MV-4-11 (cell line): ENCODE results near the gene ZNF383.
A peak's percentile ranks its signal among the peaks of the same experiment; 100 is the strongest.
"Not testable (repeated sequence)": the region's sequence is repeated elsewhere in the genome, so short reads cannot be mapped to it uniquely, and the experiment has no call there.

Experiments used
- DNase-seq: peaks from one replicate; lab custom pipeline; 2025; lab: John Stamatoyannopoulos, UW

ZNF383 gene

GRCh38 chr19:37217775-37218591 is at the start of gene ZNF383:
Gene ZNF383, plus strand, starts transcription at chr19:37218214. Its CDS starts 12,240 bp downstream, at chr19:37230454.
- DNase-seq, result peak; percentile 95

DNA sequence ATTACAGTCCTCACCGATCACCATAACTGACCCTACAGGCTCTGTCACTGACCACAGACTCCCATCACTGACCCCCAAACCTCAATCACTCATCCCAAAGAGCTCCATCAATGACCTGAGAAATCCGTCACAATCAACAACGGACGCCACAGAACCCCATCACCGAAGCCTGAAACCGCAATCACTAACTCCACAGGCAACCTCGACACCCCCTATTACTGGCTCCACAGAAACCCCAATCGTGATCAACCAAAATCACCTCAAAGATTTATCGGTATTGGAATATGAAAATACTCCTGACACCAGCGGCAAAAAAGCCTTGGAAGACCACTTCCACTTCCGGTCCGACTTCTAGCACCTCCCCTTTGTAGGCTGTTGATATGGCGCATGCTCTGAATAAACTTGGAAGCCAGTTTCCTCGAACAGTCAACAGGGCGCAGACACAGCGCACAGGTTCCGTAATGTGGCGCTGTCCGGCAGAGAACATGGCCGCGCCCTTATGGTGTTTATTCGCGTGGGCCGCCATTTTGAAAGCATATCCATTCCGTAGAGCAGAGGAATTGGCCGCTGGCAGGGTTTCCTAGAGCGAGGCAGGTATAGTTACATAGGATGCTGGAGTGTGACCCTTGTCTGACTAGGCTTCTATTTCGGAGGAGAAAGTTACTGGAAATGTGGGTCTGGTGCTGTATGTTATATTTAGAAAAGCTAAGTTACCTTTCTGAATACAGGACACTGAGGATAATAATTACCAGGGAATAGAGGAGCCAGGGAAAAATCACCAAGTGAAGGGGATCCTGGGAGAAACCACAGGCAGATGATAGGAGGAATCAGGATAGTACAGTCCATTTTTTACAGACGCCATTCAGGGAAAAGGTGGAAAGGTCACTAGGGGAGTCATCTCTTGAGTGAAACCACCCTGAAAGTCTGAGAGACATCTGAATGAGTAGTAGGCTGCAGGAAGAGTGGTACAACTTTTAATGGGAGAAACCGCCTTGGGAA is 45.3 kb upstream of the ZNF383 start, which contains the start of gene ZNF585A:
TSS of gene ZNF585A (minus strand) at position 328 of the 999 bp plus-strand sequence. CDS start 2,785 bp downstream, outside the sequence.
- DNase-seq, result peak; percentile 99

GRCh38 chr19:37186071-37186470 is 31.9 kb upstream of the ZNF383 start:
- DNase-seq, result not testable (repeated sequence)

DNA sequence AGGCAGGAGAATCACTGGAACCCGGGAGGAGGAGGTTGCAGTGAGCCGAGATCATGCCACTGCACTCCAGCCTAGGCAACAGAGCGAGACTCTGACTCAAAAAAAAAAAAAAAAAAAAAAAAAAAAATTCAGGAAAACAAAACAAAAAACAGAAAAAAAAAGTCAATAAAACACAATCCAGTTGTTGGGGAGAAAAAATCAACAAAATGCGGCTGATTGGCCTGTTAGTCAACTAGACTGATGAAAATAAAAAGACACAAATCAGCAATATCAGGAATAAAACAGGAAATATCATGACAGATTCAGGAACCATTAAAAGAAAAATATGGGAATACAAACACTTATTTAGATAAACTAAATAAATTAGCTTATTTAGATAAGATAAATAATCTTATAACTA is 22.8 kb upstream of the ZNF383 start:
- DNase-seq, result not testable (repeated sequence)

DNA sequence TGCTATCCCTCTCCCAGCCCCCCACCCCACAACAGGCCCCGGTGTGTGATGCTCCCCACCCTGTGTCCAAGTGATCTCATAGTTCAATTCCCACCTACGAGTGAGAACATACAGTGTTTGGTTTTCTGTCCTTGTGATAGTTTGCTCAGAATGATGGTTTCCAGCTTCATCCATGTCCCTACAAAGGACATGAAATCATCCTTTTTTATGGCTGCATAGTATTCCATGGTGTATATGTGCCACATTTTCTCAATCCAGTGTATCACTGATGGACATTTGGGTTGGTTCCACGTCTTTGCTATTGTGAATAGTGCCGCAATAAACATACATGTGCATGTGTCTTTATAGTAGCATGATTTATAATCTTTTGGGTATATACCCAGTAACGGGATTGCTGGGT is 20.9 kb upstream of the ZNF383 start:
- not testable (repeated sequence) for DNase-seq

DNA sequence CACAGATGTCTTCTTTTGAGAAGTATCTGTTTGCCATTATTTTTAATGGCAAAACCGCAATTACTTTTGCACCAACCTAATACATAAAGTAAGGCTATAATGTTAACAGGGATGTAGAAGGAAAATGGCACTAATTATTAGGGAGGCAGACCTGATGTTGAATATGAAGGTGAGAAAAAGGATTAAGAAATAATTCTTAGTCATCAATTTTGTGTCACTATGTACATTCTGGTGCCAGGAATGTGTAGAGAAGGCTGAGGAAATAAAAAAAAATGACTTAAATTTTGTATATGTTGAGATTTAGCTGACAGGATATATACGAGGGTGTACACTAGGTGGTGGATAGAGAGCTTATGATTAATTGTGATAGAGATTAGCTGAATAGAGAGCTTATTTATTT is 20.2 kb upstream of the ZNF383 start:
- no peak for DNase-seq

- DNase-seq, result no peak
These were observed 587 bp upstream of the ZNF383 start for GRCh38 chr19:37217480-37217774.

GRCh38 chr19:37218592-37218935 is 550 bp downstream of the ZNF383 start:
- DNase-seq, result no peak

DNA sequence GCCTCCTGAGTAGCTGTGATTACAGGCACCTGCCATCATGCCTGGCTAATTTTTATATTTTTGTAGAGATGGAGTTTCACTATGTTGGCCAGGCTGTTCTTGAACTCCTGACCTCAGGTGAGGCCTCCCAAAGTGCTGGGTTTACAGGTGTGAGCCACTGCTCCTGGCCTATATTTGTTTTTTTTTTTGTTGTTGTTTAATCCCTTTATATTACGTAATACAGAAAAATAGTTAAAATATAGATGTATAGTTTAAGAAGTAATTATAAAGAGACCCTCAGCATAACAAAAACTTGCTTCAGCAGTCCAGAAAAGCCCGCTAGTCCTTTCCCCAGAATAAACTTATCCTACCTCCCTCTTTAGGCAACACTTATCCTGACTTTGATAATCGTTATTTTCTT is 2.4 kb downstream of the ZNF383 start:
- DNase-seq, result no peak

DNA sequence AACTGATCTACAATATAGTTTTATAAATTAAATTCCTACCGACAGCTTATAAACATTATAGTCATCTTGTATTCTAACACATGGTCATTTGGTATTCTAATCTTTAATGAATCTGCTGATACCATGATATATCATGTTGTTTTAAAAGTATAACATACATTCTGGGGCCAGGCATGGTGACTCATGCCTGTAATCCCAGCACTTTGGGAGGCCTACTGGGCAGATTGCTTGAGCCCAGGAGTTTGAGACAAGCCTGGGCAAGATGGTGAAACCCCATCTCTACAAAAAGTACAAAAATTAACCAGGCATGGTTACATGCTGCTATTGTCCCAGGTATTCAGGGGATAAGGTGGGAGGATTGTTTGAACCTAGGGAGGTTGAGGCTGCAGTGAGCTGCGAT is 3.1 kb downstream of the ZNF383 start:
- DNase-seq, result no peak

DNA sequence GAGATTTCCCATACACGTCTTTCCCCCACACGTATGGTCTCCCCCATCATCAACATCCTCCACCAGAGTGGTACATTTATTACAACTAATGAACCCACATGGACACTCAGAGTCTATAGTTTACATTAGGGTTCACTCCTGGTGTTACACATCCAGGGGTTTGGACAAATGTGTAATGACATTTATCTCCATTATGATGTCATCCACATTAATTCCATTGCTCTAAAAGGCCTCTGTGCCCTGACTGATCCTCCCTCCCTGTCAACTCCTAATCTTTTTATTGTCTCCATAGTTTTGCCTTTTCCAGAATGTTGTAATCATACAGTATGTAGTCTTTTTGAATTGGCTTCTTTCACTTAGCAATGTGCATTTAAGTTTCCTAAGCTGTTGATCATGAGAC is 8.2 kb downstream of the ZNF383 start:
- no peak for DNase-seq

- DNase-seq, result no peak
These were observed 10.0 kb downstream of the ZNF383 start for GRCh38 chr19:37227996-37228395.

DNA sequence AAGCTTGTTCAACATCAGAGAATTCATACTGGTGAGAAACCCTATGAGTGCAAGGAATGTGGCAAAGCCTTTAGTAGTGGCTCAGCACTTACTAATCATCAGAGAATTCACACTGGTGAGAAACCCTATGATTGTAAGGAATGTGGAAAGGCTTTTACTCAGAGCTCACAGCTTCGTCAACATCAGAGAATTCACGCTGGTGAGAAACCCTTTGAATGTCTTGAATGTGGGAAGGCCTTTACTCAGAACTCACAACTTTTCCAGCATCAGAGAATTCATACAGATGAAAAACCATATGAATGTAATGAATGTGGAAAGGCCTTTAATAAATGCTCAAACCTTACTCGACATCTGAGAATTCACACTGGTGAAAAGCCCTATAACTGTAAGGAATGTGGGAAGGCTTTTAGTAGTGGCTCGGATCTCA is 25.2 kb downstream of the ZNF383 start:
- DNase-seq, result no peak

DNA sequence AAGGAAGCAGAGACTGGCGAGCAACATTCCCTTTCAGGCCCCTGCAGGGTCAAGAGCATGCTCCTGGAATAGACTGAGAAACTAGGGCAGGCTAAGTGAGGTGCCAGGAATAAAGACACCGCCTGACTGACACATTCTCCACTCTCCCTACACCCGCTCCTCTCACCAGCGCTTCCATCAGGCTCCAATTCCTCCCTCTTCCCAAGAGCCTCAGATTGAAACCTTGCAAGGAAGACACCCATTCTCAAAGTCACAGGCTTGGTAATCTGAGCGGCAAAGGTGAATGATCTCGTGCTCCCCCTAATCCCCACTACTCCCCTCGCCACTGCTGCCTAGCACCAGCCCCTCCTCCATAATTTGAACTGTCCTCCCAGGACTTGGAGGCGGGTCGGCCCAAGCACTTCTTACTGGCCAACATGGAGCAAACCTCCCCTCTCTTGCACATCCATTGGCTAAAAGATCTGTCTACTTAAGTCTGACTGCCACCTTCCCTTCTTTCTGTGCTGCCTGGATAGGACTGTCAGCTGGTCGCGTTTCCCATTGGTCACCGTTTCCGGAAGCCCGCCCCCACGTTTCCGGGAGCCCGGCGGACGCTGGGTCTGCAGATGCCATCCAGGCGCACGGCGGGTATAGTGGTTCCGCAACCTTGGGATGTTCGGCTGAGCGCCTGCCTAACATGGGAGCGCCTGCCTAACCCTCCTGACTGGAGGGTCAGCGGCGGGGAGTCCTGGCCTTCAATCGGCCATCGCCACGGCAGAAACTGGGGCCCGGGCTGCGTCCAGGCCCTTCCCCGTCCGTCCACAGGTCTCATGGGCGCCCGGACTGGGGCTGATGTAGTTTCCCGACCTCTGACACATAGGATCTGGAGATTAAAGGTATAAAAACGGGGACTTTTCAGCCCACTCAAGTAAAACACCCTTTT is 33.6 kb downstream of the ZNF383 start:
- no peak for DNase-seq

GRCh38 chr19:37263028-37263427 is 45.0 kb downstream of the ZNF383 start:
- DNase-seq, result not testable (repeated sequence)

DNA sequence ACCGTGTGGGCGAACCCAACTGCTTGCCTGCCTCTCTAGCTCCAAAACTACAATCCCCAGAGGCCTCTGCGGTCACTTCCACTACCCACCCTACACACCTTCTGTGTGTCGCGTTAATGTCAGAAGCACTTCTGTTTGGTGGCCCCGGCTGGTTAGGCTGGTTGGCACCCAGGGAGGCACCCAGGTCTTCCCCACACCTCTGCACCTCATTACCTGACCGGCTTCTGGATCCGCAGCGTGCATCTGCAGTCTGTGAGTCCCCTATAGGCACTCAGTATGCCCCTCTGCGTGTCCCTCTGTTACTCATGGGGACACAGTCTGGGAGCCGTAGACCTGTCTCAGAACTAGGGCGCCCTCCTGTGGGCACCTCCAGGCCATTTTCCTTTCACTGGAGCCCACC is 49.0 kb downstream of the ZNF383 start:
- DNase-seq, result not testable (repeated sequence)

DNA sequence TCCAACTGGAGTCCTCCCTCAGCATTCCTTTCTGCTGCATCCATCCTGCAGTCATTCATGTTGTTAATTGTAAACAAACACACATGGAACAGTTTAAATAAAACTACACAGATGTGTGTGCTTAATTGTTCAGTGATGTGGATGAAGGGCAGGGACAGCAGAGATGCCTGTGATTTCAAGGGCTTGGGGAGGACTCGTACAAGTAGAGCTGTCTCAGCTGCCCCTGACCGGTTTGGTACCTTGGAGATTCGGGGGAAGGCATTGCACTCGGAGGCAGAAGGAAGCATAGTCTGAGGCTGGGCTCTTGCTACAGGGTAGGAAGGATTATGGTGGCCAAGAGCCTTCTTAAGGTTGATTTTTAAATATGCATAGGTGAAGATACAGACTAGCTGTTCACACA is 49.7 kb downstream of the ZNF383 start:
- not testable (repeated sequence) for DNase-seq

GRCh38 chr19:37280656-37281055 is 62.6 kb downstream of the ZNF383 start:
- not testable (repeated sequence) for DNase-seq

DNA sequence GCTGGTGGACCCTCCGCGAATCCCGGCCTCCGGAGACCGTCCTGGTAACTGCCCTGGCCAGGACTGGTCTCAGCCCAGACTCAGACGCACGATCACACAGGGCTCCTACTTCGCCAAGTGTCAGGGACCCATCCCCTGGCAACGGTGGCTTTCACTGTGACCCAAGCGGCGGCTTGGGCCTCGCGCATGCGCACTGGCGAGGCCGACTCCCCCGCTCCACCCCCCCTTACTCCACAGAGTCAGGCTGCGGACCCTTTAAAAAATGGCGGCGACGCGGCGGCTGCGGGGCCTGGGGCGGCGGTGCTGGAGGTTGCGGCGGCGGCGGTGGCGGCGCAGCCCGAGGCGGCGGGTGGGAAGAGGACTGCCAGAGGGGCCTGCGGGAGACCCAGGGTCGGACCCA is 66.0 kb downstream of the ZNF383 start:
- not testable (repeated sequence) for DNase-seq

DNA sequence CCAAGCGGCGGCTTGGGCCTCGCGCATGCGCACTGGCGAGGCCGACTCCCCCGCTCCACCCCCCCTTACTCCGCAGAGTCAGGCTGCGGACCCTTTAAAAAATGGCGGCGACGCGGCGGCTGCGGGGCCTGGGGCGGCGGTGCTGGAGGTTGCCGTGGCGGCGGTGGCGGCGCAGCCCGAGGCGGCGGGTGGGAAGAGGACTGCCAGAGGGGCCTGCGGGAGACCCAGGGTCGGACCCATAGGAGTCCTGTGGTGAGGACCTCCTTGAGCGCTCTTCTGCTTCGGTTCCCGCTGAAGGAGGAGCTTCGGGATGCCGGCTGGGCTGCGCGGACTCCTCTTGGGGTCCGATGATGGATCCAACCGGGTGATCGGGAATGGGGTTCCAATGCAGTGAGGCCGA is 71.2 kb downstream of the ZNF383 start:
- not testable (repeated sequence) for DNase-seq
